Activated T-helper 1 cell treated with Interleukin-2 at 50 U/mL for 16 hours (primary cell): ENCODE results near the gene KLF15.
"Not testable (repeated sequence)": the region's sequence is repeated elsewhere in the genome, so short reads cannot be mapped to it uniquely, and the experiment has no call there.

Source experiments
- DNase-seq: peaks from one replicate; pipeline ENCODE4 v3.0.0-alpha.2; 2020; ENCODE audit warnings: low read depth

The KLF15 gene

DNA sequence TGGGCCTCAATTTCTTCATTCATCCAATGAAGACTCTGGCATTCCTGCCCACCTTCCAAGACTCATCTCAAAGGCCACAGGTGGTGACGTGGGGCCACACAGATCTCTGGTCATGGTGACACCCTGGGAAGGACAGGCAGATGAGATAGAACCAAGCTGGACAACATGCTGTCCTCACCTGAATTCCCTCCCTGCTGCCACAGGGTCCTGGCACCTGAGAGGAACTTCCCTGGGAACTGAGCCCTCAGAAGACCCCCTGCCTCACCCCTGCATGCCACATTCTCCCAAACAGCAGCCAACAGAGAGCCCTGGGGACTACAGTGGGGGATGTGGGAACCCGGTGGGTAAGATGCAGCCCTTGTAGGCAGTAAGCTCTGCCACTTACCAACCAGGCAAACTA is 10.7 kb downstream of the KLF15 start:
- DNase-seq, result no peak

DNA sequence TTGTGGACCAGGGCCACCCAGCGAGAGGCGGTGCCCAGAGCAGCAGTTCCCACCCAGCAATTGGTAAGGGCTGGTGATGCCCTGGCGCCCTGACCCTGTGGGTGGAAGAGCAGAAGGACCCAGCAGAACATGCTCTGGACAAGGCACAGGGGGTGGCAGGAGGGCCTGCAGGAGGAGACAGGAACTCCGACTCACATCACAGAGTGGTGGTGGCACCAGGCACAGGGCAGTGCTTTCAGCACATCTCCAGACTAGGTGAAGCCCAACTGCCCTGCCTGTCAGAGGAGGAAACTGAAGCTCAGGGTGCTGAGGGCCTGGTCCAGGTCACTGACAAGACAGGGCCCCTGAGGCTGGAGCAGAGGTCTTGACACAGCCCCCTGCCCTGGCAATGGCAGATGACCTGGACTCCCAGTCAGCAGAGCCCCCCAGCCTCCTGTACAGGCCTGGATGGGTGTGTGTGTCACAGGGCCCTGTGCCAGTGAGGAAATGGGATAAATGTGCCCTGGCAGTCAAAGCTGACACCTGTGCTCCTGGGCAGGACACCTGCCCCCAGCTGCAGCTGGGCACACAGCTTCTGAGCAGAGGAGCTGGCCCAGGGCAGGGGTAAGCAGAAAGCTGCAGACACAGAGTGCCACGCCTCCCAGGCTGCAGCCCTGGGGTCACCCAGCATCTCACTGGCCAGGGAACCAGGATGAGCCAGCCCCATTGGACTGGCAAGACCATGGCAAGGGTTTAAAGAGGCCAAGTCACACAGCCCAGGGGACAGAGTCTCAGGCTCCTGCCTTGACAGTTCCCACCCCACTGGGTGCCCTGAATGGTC is 11.4 kb downstream of the KLF15 start:
- DNase-seq, result no peak

DNA sequence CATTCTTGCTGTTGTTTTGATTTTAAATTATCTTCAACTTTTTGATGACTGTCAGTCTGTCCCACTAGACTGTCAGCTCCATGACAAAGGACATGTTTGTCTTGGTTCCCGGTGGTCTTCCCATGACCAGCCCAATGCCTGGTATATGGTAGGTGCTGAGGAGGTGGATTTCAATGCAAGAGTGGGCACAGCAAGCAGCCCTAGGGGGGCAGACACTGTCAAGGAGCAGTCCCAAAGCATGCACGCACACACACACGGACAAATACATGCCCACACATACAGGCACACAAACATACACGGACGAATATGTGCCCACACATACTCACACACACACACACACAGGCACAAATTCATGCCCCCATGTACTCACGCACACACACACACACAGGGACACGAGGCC is 12.0 kb downstream of the KLF15 start:
- DNase-seq, result no peak

DNA sequence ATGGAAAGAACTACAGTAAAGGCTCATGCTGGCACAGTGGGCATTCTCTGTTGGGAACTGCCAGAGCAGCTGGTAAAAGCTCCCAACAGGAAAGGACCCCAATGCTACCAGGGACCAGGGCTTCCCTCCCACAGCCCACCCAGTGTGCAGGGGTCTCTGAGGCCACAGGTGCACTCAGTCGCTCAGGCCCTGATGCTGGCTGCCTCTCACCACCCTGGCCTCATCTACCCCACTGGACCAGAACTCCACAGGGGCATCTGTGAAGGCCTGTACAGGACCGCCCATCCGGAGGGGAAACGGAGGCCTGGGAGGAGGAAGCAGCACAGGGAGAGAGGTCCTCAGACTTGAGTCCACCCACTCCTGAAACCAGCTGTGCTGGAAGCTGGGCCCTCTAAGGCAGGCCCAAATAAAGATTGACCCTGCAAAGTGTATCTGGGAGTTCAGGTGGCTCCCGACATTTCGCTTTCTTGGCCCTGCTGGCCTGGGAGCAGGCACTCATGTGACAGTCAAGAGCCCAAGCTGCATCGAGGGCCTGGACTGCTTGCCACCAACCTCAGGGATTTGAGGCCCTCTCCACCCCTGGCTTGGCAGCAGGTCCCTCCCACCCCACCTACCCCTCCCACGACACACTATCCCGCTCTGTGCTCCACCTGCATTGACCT is 12.7 kb downstream of the KLF15 start:
- DNase-seq, result no peak

DNA sequence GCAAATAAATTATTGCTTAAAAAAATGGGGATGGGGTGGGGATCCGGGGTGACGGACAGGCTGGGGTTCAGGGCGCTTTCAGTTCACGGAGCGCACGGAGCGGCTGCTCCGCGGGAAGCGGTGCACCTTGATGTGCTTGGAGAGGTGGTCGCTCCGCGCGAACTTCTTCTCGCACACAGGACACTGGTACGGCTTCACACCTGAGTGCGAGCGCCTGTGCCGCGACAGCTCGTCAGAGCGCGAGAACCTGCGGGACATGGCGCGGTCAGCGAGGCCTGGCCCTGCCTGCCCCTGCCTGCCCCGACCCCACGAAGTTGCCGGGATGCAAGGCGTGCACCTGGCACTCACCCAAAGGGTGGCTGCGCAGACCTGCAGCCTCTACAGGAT is 13.6 kb downstream of the KLF15 start:
- no peak for DNase-seq

DNA sequence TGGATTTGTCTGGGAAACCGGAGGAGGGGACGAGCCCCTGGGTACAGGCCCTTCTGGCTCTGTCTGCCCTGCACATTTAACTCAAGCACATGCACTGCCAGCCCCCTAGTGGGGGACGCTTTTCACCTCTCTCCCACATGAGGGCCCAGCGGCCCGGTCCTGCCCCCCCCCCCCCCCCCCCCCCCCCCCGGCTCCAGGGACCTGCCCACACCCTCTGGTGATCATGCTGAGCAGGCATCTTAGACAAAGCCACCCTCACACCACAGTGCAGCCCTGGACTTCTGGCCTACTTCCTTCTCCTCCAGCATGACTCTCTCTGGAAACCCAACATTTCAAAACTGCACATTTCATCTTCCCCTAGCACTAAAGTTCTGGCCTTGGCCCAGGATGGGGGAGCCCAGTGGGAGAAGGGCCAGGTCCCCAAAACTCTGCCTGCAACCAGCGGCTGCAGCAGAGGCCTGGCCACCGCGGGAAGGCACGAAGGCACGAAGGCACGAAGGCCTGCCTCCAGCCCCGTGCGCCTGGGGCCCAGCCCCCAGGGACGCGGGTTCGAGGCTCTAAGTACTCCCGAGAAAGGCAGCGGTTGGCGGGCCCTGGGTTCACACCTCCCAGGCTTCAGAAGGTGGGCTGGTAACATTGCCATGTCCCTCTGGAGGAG is 14.1 kb downstream of the KLF15 start:
- DNase-seq, result no peak

DNA sequence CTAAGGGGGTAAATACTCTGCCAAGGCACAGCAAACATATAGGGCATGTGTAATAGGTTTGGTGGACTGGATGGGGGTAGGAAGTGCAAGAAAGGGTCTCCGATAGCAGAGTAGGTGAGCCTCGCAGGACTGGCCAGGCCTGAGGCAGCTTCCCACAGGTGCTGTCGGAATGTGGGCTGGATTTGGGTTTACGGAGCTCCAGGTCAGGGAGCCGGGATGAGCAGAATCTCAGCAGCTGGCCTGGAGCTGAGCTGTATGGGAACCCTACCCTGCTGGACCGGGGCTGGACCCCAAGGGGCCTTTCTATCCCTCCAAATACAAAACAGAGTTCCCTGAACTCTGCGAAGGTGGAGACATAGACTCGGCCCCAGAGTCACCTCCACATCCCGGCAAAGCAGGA is 15.0 kb downstream of the KLF15 start:
- DNase-seq, result no peak

DNA sequence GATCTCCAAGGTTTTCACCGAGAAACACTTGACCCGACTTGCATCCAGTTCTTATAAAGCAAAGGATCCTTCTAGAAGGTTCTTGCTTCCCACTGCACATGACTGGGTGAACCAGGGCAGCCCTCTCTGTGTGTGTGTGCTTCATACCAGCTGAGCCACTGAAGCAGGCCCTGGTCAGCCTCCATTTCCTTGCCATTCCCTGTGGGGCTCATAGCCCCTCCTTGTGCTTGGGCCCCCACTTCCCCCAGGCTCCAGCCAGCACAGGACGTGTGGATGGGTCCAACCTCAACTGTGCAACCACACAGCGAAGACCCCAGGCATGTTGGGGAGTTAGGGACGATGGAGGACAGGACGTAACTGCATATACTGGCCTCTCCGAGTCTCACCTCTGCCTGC is 15.5 kb downstream of the KLF15 start:
- no peak for DNase-seq

DNA sequence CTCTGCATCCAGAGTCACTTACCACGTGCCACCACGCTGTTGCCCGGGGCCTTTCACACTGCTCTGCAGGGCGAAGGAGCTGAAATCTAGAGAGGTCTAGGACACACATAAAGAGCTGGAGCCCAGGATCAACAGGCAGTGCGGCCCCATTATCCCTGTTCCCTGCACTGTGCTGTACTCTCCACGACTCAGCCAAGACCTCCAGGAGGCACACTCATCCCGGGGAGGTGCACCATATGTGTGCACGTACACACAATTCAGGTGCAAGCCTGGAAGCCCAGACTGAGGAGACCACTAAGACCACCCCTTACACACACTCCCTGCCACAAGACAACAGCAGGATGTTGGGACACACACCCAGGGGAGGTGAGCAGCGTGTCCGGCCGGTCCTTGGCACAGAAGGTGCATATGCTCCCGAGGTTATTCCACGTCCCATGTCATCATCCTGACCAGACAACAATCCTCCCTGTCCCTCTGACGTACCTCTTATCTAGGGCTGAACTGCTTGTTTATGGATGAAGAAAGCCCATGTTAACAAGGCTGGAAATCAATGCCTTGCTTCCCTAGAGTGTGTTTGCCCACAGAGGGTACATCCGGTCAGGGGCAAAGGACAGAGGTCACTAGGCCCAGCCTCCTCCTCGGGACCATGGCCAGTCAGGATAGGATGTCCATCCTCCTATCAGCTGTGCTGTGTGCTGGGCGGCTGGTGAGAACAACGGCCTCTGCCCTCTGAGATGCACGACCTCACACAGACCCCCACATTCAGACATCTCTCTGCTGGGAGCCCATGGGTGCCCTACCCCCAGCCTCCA is 16.1 kb downstream of the KLF15 start:
- DNase-seq, result no peak

DNA sequence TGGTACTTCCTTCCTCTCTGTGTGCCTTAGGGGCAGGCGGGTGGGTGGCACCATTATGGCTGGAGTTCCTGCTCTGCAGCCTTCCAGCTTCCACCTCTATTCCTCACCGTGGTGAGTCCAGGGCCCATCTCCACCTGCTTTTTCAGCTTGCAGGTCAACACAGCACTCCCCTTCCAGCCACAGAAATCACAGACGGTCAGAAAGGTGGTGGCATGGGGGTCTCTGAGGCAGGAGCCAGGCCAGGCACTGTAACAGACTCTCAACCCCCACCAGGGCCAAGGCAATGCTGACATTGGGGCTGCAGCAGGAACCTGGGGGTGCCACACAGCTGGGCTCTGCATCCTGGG is 16.6 kb downstream of the KLF15 start:
- DNase-seq, result no peak

DNA sequence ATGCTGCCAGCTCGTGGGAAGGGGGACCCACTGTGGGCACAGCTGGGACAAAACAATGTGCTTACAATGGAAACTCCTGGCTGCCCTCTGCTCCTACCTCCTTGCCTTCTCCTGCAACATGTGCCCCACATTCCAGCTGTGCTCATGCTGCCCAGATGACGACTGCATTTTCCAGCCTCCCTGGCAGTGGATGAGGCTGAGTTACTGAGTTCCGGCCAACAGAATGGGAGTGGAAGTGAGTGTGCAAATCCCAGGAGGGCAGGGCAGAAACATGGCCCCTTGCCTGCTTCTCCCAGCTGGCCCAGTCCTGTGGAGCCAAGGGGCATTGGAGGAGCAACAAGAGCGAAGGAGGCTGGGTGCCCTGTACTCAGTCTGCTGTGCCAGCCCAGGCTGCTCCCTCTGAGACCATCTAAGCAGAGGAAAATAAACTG is 17.1 kb downstream of the KLF15 start:
- no peak for DNase-seq

DNA sequence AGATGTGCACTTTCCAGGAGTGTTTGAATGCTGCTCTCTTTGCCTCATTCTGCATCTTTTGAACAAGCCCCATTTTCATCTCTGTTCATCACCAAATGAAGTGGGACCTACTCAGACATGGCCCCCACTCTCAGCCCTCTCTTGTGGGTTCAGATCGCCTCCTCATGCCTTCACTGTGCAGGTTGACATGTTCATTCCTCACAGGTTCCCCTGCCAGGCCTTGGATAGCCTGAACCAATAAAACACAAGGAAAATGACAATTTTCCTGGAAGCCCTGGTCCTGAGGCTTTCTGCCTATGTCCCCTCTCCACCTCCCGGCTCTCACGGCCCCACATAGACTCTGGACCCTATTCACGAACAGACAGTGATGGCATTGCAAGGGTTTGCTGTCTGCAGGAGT is 17.7 kb downstream of the KLF15 start:
- DNase-seq, result no peak

DNA sequence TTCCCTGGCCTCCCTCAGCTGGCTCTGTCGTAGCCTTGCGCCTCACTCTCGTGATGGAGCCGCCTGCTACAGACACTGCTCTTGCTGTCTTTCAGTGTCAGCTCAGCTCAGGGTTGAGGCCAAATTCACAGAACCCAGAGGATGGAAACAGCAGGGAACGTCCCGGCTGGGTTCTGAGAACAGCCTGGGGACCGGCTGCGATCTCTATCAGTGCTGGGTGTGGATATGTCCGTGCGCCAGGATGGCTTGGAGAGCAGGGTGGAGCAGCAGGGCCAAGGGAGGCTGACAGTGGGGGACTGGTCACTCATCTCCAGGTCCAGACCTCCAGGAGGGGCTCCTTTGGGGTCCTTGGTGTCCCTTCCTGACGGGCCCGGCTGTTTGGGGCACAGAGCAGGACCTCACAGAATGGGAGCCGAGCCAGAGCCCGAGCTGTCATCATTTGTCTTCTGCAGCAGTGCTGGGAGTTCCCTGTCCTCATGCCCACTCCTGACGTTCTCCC is 18.4 kb downstream of the KLF15 start:
- DNase-seq, result no peak

DNA sequence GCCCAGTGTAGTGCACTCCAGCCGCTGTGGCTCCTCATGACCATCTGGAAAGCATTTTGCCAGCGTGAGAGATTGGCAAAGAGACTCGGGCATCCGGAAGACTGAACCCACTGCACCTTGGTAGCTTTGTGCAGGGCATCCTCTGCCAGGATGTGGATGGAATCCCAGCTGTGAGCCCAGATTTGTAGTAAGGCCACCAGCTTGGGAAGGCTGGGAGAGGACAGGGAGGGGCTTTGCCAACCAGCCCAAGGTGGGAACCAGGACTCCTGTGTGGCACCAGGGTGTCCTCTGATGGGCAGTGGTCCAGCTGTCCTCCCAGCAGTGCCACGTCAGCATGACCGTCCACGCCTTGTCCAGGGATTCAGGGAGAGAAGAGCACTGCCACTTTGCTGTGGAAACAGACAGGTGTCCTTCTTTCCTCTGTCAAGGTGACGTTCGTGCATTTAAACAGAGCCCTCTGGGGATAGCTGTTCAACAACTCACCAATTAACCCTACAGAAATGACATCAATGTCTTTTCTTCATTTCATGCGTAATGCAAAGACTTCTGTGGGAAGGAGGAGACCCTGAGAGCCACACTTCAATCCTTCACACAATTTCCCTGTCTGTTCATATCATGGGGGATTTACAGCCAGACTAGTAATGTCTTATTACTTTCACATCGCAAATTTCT is 19.1 kb downstream of the KLF15 start:
- DNase-seq, result no peak

DNA sequence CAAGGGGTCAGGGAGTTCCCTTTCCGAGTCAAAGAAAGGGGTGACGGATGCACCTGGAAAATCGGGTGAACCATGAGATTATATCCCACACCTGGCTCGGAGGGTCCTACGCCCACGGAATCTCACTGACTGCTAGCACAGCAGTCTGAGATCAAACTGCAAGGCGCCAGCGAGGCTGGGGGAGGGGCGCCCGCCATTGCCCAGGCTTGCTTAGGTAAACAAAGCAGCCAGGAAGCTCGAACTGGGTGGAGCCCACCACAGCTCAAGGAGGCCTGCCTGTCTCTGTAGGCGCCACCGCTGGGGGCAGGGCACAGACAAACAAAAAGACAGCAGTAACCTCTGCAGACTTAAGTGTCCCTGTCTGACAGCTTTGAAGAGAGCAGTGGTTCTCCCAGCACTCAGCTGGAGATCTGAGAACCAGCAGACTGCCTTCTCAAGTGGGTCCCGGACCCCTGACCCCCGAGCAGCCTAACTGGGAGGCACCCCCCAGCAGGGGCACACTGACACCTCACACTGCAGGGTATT is 25.3 kb downstream of the KLF15 start:
- not testable (repeated sequence) for DNase-seq

DNA sequence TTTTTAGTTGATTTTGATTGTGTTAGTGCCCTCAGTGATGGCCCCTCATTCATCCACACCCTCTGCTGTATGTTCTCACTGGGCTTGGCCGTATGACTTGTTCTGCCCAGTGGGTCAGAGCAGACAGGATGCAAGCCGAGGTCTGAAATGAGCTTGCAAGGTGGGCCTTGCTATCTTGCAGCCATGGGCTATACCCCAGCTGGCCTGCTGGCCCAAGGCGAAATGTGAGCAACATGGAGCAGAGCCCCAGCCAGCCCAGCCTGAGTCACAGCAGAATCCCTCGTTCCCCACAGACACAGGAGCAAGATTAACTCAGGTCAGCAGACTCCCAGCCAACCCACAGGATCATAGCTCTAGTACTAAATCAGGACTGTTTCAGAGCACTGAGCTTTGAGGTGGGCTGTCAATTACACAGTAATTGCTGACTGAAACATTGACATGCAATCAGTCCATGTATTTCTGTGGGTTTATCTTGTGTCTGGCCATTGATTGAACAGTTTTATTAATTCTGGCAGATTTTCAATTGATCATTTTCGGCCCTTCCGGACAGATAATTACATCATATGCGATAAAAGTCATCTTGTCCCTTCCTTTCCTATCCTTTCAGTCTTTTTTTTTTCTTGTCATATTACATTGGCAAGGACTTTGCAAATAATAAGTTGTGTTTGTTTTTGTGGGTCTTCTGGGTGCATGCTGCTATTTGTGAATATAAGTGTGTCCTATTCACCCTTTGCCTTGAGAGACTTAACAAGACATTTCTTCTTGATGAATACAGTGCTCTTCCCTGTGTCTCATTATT is 27.1 kb downstream of the KLF15 start:
- DNase-seq, result no peak

DNA sequence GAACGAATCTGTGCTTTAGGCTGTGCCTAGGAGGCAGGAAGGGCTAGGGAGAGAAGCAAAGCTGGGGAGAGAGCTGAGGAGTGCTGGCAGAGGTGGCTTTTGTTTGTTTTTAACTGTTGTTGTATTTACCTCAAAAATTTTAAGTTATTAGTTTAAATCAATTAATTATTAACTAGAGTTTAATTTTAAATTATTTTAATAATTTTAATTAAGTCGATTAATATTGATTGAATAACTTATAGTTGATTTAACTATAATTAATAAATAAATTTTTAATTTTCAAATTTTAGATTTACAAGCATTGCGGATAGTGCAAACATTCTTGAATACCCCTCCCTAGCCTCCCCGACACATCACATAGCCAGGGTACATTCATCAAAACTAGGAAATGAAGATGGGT is 30.6 kb downstream of the KLF15 start:
- no peak for DNase-seq

DNA sequence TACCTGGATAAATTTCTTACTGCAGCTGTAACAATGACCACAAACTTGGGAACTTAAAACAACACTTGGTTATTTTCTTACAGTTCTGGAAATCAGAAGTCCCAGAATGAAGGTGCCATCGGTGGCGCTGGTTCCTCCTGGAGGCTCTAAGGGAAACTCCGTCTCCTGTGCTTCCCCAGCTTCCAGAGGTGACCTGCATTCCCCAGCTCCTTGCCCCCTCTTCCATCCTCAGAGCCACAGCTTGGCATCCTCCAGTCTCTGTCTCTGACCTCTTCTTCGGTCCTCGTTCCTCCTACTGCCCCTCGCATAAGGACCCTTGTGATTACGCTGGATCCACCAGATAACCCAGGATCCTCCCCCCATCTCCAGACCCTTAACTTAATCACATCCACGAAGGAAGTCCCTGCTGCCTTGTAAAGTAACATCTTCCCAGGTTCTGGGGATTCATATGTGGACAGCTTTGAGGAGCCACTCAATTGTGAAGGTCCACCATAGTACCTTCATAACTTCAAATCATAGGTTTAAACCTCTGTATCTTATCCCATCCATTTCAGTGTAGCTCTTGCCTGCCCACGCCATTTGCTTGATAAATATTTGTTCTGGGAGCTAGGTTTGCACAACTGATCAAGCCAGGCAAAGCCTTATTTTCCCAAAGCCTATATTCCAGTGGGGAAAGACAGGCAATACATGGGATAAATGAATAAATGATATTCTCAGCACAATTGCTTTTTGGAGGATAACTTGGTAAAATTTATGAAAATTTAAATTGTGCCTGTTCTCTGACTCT is 34.8 kb downstream of the KLF15 start:
- DNase-seq, result no peak

DNA sequence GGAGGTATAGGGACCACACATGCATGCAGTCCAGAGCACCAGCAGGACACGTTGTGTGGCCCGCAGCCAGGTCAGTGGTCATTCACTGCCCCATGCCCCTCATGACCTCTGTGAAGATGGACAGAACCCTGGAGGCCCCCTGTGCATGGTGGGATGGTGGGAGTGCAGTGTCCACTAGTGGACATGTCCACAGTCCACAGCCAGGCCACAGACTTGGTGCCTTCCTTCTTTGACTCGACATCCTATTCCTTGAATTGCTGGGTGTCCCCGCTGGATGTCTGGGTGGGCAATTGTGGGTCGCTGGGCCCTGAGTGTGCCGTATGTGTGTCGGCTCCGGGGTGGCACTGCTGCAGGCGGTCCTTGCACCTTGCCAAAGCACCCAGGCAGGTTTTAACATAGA is 35.7 kb downstream of the KLF15 start:
- DNase-seq, result no peak
